Stimulated activated CD8-positive, alpha-beta memory T cell treated with anti-CD3 and anti-CD28 coated beads, Interleukin-12 subunit alpha, Interleukin-12 subunit beta, amount 100 ng/mL, for 24 hours (primary cell): ENCODE results near the gene TIMM22.
"Not testable (repeated sequence)": the region's sequence is repeated elsewhere in the genome, so short reads cannot be mapped to it uniquely, and the experiment has no call there.

ENCODE experiments used
- DNase-seq: peaks from one replicate; pipeline ENCODE4 v3.0.0-alpha.2; 2020; ENCODE audit errors: extremely low read depth

Gene TIMM22

DNA sequence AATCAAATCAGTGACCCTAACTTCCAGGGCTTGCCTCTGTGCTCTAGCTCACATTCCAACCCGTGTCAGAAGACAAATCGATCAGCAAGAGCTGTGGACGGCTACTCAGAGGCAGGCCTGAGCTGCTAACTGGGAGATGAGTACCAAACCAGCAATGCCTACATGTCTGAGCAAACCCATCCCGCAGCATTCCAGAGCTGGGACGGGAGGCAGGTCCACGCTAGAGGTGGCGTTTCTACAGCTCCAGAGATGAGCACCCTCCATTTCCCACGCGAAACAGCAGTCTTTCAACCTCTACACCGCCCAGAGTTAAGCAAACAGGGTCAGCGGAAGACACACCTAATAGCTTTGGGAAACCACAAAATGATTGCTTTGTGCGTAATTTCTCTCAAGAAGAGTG lies 23.9 kb upstream of the TIMM22 start:
- no peak for DNase-seq

DNA sequence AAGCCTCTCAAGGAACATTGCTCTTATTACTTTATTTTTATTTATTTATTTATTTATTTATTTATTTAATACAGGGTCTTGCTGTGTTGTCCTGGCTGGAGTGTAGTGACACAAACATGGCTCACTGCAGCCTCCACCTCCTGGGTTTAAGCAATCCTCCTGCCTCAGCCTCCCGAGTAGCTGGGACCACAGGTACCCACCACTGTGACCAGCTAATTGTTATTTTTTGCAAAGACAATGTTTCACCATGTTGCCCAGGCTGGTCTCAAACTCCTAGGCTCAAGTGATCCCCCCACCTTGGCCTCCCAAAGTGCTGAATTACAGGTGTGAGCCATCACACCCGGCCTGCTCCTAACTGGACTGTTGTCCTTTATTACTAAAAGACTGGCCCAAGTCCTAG lies 22.2 kb upstream of the TIMM22 start:
- DNase-seq = not testable (repeated sequence)

DNA sequence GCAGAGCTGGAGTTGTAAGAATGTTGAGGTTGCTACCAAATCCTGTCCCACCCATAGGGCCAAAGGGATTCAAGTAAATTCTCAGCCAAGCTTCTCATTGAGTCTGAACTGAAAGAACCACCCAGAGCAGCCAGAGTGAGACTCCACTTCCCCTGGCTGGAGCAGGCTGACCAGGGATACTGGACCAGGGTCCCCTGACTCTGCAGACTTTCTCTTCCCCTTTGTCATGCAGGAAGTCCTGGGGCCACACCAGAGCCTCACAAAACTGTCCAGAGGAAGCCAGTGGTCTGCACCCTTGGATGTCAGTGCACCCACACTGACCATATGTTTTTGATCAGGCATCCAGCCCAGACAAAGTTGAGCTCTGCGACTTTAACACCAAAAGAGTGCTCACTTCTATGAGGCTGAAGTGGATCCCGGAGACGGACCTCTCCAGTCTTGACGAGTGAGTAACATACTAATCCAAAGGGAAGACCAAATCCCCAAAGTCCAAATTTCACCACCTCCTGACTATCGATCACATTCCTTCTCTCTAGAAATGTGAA lies 21.5 kb upstream of the TIMM22 start:
- DNase-seq = no peak

DNA sequence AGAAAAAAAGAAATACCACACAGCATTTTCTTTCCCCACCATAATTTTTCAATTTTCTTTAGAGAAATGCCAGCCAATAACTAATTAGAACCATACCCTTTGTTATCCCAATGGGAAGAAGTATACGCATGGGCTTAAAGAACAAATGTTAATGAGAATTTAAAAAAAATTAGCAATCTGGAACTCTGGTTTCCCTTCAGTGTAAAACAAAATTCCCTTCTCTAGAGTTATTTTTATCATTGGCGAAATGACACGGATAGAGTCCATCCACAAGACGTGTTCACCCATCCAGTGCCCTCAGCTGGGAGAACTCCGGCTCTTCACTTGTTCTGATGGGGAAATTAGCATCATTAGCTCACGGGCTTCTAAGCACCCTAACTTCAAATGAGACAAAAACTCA lies 20.6 kb upstream of the TIMM22 start:
- DNase-seq = no peak

DNA sequence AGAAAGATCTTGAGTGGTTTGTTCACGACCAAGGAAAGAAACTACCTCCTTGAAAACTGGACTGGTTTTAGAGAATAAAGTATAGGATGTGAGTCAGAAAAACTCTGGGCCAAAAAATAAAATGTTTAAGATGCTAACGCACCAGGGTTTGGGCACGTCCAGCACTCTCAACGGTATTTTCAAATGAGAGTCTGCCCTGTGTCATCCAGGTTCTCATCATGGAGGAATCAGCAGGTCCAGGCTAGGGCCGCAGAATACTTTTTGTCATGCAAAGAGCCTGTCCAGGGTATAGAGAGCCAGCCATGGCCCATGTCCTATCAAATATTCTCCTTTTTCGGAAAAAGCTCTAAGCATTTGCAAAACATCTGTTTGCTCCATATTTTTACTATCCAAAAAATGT lies 19.8 kb upstream of the TIMM22 start:
- no peak for DNase-seq

DNA sequence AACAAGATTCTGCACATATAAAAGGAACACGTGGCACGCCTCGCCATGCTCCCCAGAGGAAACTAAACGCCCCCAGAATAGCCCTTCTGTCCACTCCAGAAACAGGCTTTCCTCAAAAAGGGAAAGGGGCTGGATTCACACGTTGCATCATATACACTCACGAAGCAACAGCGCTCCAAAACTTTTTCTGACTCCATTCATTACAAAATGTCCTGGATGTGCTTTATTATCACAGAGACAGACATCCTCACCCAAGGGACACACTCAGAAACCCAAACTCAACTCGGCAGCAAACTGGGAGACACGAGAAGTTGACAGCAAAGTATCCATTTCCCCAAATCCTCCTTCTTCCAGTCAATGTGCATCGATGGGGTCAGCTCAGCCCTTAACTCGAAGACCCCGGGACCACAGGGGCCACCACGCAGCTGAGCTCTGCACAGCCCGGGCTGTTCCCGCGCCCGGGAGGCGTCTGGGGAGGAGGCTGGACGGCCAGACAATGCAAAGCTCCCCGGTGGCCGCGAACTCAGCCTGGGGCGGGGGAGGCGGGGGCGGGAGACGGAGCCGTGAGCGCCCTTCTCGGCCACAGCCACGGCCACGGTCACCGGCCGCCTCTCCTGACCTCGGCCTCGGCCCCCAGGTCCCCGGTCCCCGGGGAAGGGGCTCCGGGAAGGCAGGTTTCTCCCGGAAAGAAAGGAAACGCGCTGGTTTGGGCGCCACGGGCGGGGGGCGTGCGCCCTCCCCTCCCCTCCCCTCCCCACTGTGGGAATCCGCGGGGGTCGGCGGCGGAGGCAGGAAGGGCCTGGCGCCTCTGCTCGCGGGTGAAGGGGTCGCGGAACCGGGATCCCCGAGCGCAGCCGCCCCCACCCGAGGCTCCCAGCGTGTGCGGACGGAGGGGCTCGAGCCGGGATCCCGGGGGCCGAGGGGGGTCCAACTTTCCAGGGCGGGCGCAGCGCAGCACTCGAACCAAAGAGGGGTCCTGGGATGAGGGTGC lies 18.5 kb upstream of the TIMM22 start:
- DNase-seq = no peak

DNA sequence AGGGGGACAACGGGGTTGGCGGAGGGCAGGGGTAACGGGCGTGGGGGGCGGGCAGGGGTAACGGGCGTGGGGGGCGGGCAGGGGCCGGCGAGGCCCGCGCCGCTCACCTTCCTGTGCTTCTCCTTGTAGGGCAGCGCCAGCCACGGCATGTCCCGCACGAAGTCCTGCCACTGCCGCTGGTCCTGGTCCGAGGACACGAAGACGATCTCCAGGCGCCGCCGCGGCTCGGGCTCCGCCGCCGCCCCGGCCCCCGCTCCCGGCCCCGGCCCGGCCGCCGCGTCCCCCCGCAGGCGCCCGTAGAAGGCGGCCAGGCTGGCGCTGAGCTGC lies 17.8 kb upstream of the TIMM22 start:
- DNase-seq = no peak

DNA sequence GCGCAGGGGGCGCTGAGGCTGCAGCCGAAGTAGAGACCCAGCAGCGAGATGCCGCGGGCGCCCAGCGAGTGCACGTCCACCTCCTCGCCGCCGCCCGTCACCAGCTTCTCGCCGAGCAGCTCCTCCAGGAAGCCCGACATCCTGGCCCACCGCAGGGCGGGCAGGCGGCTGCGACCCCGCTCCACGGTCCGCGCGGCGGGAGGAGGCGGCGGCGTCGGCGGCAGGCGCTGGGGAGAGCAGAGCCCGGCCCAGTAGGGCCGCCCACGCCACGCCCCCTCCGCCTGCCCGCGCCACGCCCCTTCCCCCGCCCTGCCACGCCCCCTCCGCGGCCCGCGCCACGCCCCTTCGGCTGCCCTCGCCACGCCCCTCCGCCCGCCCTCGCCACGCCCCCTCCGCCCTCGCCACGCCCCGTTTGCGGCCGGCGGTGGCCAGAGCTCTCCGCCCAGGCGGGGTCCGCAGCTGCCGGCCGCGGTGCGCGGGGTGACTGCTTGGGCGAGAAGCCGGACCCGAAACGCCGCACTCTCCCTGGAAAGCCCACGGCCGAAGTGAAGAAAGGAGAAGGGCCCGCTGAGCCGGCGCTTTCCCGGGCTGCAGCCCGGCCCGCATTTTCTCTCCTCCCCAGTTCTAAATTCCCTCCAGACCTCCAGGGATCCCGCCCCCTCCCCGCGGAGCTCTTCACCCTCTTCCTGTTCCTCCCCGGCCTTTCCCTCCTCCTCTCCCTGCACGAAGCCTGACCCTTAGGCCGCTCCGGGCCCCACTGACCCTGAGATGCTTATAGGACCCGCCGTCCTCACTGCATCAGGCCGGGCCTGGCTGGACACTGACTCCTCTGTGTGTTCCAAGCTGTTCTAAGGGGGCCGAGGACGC lies 17.2 kb upstream of the TIMM22 start, which contains the start of gene NXN:
Gene NXN, minus strand, starts transcription at position 238 of the 867 bp plus-strand sequence.
- peak; percentile 75 for DNase-seq

DNA sequence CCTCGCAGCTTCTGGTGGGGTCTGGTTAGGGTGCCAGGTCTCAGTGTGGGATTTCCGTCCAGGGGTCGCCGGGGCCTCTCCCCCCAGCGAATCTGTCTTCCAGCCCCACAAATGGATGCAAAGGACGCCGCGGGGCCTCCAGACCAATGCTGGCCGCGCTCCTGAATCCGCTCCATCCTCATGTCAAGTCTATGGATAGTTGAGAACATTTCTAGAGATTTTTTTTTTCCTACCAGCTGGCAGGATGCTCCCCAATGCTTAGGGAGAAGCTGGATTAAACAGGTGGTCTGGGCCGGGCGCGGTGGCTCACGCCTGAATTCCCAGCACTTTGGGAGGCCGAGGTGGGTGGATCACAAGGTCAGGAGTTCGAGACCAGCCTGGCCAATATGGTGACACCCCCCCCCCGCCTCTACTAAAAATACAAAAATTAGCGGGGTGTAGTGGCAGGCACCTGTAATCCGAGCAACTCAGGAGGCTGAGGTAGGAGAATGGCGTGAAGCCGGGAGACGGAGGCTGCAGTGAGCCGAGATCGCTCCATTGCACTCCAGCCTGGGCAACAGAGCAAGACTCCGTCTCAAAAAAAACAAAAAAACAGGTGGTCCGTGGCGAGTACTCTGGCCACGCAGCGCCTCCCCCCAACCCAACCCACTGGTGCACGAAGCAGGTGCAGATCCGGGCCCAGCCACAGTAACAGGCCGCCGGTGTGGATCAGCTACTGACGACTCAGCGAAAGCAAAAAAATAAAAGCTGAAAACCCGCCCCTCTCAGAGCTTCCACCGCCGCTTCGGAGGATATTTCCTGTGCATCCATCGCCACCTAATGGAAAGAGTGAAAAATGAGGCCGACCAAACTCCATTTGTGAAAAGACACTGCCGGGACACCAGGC lies 16.3 kb upstream of the TIMM22 start:
- DNase-seq = peak; percentile 31

DNA sequence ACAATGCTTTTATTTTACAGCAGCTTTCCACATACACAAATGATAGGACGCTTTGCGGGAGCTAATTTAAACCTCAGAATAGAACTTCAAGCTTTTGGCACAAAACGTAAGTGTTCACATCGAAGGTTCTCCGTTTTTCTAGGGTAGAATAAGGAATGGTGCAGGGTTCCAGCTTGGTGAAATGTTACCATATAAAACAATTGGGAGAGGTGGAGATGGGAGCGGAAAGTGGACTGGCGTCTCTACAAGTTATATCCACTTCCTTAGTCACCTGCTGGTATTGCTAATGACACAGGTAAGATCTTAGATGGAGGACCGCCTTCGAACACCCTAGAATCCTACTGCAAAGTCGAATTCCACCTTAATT lies 15.7 kb upstream of the TIMM22 start:
- DNase-seq = no peak

DNA sequence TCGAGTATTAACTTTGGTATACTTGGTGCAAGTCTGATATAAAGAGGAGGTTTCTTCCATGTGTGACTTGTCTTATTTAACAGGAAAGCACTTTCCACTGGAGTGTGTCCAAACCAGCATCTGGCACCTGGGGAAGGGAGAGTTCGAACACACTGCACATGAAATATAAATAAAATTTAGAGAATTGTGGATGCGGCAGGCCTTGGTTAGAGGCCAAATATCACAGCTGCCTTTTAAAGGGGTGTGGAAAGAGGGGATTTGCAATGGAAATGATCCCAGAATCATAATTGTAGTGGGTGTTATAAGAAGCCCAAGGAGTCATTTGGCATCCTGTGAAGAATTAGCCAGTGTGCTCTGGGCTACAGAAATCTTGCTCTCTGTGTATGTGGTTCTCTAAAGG lies 13.0 kb upstream of the TIMM22 start:
- no peak for DNase-seq

DNA sequence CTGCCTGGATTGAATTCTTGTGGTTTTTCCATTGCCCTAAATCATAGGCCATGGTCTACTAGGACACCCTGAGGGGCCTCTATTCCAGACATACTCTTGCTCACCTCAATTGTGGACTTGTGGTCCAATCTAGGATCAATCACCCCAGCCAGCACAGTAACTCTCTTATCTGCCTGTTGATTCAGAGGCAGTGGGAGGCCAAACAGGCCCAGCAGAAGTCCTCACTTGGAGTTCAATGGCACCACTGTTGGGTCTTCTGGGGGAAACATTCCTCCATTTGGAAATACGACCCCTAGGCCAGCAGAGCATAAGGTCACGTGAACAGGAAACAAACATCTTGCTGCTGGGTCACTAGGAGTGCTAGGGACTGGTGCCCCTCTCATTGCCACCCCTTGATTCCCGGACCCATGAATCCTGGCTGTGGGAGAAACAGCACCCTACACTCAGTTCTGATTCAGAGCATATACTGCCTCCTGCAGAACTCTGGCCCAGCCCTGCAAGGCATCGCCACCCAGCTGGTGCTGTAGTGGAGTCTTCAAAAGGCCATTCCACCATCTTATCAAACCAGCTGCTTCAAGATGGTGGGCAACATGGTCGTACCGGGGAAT lies 10.5 kb upstream of the TIMM22 start:
- DNase-seq = no peak

DNA sequence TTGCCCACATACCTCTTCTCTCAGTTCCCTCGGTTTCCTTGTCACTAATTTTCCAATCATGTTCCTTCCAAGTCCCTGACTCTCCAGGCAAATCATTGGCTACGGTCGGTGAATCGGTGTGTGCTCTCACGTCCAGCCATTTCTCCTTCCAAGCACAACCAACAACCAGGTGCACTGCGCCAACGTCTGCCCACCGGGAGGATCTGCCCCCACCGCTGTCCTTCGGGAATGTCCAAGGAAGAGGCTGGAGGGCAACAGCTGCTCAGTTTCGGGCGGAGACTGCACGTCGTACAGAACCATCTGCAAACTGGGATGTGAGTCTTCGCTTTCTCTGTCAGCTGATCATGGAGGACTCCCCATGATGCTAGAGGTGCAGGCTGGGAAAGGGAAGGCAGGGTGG lies 9.0 kb upstream of the TIMM22 start:
- DNase-seq = no peak

DNA sequence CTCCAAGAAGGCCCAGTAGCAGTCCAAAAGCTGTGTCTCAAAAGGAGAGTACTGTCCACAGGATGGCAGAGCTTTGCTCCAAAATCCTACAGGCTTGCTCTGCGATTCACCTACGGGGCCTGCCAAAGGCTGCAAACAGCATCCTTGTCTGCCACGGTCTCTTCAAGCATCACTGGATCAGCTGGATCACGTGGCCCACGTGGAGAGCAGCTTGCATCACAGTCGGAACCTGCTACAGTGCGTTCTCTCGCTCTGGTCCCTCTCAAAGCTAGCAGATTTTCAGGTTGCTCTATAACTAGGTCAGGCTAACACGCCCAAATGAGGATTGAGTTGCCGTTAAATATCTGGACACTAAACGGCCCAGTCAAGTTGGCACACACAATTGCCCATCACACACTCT lies 8.4 kb upstream of the TIMM22 start:
- no peak for DNase-seq

DNA sequence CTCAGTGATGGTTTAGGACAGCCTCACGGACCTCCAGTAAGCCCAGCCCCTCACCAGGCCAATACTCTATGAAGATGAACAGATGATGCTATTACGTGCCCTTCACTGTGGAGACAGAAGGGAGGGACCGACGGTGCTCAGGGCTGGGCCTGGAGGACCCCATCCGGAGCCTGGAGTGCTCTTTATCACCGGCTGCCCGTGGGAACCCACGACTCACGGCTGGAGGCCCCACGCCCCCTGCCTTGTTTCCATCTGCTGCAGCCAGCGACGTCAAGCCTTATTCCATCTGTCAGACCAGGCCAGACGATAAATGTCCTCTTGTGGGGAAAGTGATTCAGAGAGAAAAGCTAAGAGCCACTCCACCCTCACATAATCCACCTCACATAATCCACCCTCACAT lies 4.0 kb upstream of the TIMM22 start:
- no peak for DNase-seq

DNA sequence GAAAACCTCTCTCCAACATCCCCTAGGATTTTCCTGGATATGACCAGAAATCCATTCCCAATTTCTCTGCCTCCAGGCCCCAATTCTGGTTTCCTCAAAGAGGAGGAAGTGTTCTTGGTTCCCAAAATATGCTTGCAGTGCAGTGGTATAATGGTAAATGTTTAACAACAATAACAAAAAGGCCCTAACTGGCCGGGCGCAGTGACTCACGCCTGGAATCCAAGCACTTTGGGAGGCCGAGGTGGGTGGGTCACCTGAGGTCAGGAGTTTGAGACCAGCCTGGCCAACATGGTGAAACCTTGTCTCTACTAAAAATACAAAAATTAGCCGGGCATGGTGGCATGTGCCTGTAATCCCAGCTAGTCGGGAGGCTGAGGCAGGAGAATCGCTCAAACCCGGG lies 1.6 kb upstream of the TIMM22 start:
- not testable (repeated sequence) for DNase-seq

DNA sequence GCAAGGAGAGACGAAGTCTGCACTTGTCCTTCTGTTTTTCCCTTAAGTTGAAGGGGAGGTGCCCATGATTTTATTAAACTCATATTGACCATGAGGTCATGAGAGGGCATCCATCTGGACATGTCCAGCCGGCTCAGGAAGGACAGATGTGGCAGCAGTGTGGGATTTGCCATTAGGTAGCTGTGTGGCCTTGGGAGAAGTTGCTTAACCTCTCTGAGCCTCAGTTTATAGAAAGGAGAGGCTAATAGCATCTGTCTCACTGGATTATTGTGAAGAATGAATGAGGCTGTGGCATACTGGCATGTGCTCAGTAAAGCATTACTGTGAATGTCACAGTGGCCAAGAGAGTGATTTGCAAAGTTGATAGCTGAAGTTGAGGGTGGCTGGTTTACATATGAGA lies 1.2 kb downstream of the TIMM22 start:
- no peak for DNase-seq

DNA sequence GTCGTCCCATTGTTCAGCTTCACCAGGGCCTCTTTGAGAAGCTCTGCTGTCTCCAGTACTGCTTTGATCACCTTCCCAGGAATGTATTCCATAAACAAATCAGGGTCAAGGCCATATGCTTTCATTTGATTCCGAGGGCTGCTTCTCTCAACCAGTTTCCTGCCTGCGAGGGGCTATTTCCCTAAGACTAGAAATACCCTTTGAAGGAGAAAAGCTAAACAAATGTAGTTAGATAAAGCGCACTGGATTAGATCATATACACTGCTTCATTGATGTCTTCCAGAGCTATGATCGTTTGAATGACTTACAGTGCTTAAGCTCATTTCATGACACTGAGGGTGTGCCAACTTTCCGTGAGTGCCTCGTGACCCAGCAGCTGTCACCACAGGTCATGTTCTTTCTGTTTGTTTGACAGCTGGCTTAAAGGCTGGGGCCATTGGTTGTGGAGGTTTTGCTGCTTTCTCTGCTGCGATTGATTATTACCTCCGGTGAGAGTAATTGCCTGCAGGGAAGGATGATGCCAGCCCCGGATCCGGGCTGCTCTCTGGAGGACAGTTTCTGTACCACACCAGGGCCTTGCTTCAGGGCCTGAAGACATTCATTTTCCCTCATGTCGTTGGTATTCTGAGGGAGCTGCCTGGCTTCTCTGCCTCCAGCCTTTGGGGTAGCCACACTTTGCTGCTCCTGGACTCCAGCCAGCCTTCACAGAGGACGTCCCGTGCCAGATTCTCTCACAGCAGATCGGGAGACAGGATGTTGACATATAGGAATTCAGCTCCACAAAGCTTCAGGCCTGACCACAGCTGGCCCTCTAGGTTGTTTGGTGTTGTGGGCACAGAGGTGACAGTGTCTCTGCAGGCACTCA lies 3.9 kb downstream of the TIMM22 start:
- no peak for DNase-seq

DNA sequence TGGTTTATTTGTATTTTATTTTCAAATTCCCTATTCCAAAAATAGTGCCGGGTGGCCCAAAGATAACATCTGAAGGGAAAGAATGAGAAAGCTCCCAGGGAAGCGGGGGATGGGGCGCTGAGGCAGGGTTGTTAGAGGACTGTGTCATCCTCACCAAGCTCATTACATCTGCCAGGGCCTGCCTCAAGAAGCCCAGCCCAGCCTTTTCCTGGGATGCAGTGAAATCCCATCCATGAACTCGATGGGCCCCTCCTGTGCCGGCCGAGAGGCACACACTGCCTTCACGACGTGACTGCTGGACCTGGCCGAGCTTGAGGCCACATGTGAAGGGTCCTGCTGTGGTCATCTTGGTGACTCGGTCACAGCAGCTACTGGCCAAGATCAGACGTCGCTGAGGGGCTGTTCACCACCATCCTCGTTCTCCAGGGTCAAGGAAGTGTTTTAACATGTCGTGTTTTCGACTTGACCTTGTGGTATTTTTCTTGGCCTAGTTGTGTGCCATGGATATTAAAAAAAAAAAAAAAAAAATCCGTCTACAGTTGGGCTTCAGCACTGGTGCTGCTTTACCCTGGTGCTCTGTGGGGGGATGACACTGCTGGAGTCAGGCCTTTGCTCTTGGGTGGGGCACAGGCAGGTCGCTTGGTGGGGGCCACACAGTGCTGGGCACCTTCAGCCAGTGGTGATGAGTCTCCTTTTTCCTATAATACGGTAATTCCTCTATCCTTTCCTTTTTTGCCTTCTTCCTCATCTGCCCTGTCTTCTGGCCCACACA lies 4.9 kb downstream of the TIMM22 start:
- DNase-seq = no peak

DNA sequence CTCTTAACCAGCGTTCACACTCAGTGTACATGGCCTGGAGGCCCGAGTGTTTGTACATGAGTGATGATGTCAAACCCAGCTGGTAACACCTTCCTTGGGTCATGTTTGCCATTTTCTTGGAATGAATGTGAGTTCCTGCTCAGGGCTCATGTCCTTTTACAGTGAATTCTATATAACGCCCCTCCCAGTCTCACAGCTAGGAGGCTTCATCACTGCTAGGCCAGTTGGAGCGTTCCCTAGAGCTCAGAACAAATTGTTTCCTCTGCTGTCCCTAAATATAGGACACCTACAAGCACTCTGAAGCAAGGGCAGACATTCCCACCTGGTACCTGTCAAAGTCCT lies 5.5 kb downstream of the TIMM22 start:
- no peak for DNase-seq
